HG02759 (cell line): ENCODE results near the gene PTPRK.
"Not testable (repeated sequence)": the region's sequence is repeated elsewhere in the genome, so short reads cannot be mapped to it uniquely, and the experiment has no call there.

ENCODE experiments used
- ATAC-seq: cut with Tn5 transposase; IDR thresholded peaks from one replicate; pipeline ENCODE4 v1.9.1; 2021; ENCODE audit warnings: mild to moderate bottlenecking, moderate library complexity; ENCODE audit not compliant: unreplicated experiment

PTPRK gene

GRCh38 chr6:127946388-127946787 is 574.0 kb downstream of the PTPRK start:
- no peak for ATAC-seq

GRCh38 chr6:127945434-127946097 is 574.8 kb downstream of the PTPRK start:
- no peak for ATAC-seq

DNA sequence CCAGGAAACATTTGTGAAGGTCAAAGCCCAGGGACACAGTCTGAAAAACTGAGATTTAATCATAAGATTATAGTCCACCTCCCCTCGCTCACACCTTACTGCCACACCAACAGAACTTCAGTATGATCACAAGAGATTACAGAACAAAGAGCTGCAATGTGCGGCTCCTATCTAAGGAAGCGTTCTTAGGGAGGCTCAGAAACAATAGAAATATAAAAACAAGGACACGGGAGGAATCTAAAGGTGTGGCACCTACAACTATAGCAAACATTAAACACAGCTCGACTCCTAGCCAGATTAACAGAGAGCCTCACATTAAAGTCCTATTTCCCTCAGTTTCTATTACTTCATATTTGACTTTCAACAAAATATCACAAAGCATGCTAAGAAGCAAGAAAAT is 579.2 kb downstream of the PTPRK start:
- no peak for ATAC-seq

DNA sequence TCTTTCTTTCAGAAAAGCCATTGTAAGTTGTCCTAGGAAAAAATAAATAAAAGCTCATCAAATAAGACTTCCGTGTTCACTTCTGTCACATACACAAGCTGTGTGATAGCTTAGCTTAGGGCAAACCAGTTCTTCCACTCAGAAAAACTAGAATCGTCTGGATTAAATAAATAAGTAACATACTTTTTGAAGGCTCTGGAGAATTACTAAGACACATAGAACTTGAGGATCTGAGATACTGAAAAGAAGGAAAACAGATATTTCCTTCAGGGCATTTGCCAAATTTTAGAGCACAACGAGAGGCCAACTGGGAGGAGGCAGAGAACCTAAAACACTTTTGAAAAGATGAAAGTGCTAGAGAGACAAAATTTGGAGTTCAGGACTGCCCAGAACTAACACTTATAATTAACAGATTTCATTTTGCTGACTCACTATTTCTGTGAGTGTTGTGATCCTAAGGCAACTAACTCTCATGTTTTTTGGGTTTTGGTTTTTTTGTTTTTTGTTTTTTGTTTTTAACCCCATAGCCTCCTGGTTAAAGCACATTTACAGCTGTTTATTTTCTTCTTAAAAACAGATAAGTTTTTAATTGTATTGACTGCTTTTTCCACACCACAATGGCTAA is 580.8 kb downstream of the PTPRK start:
- no peak for ATAC-seq

- no peak for ATAC-seq
Observed at GRCh38 chr6:127938701-127939100, 581.7 kb downstream of the PTPRK start.

DNA sequence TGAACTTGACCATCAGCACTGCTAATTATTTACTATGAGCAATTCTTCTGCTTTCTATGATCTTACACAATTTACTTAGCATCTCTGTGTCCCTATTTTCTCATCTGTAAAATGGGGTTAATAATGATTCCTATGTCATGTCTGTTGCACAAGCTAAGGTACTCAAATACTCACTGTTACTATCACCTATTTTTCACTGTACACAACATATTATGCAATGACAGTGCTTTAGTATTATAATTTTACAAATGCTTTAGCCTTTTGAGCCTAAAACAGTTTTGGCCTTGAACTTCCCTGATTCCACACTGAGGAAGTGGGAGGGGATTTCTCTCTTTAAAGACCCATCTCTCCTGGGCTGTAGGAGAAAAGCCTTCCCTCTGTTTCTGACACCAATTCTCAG is 582.7 kb downstream of the PTPRK start:
- ATAC-seq = no peak

- ATAC-seq = no peak
Observed at GRCh38 chr6:127937102-127937501, 583.3 kb downstream of the PTPRK start.

DNA sequence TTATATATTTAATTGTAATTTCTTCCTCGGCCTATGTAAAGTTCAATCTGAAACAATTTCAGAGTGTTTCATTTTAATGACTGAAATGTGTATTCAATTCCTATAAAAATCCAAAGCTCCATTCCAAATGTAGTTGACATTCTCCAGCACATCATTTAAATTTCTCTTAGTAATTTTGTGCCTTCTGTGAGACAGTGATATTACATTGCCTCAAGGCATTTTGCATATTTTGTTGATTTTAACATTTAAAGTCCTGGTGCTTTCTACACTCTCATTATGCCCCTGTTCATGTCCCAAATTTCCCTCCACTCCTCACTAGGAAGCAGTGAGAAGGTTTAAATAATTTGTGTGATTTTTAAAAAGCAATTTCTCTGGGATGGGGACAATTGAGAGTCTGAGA is 585.4 kb downstream of the PTPRK start:
- ATAC-seq = no peak

GRCh38 chr6:127933852-127934840 is 586.3 kb downstream of the PTPRK start:
- no peak for ATAC-seq

GRCh38 chr6:127933137-127933536 is 587.3 kb downstream of the PTPRK start:
- no peak for ATAC-seq

- ATAC-seq = no peak
Observed at GRCh38 chr6:127932708-127933107, 587.7 kb downstream of the PTPRK start.

GRCh38 chr6:127926441-127926840 is 594.0 kb downstream of the PTPRK start:
- not testable (repeated sequence) for ATAC-seq

GRCh38 chr6:127924440-127924839 is 596.0 kb downstream of the PTPRK start:
- no peak for ATAC-seq

DNA sequence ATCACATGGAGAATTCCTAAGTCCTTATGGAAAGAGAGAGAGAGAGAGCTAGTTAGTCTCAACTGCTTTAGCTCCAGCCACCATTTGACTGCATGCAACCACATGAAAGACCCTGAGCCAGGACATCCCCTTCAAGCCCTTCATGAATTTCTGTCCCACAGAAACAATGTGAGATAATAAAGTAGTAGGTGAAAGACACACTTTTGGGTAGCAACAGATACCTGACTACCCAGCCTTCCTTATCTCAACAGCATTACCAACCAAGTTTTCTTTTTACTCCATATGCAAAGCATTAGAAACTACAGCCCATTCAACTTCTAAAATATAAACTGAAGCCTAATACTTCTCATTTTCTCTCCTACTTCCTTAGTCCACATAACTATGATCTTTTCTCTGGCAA is 596.4 kb downstream of the PTPRK start:
- no peak for ATAC-seq

GRCh38 chr6:127923135-127923534 is 597.3 kb downstream of the PTPRK start:
- no peak for ATAC-seq

DNA sequence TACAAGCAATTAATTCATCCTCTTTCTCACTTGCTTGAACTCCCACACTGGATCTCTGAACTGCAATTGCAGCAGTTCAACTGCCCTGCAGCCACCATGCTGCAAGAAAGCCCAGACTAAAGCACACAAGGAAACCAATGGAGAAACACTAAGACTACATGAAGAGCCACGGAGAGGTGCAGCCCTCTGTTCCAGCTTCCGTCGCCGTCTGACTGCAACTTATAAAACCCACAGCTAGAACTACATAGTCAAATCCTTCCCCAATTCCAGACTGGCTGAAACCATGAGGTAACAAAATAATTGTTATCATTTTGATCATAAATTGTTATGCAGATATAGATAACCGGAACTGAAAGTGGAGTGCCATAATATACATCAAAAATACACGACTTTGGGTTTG is 598.4 kb downstream of the PTPRK start:
- no peak for ATAC-seq

- ATAC-seq = no peak
Observed at GRCh38 chr6:127920804-127921203, 599.6 kb downstream of the PTPRK start.
